HUES48 (cell line): ENCODE measurements around the gene CETN3.

Experiments used
- H3K27ac ChIP-seq: one replicate; pipeline ENCODE4 v1.7.0; 2013; ENCODE audit warnings: low read depth, low read length, inconsistent platforms
- H3K27me3 ChIP-seq: 2 replicates; pipeline ENCODE4 v1.6.1; 2013; ENCODE audit warnings: mild to moderate bottlenecking, low read length; ENCODE audit not compliant: control insufficient read depth, insufficient read depth
- H3K36me3 ChIP-seq: 2 replicates; pipeline ENCODE4 v1.6.1; 2013; ENCODE audit warnings: low read length; ENCODE audit not compliant: control insufficient read depth, insufficient read depth
- H3K4me1 ChIP-seq: 2 replicates; pipeline ENCODE4 v1.6.1; 2013; ENCODE audit warnings: mild to moderate bottlenecking, low read length; ENCODE audit not compliant: control insufficient read depth, insufficient read depth
- H3K4me3 ChIP-seq: 2 replicates; pipeline ENCODE4 v1.5.1; 2013; ENCODE audit warnings: mild to moderate bottlenecking, low read depth, low read length
- H3K9ac ChIP-seq: 2 replicates; pipeline ENCODE4 v1.6.1; 2013; ENCODE audit warnings: mild to moderate bottlenecking, low read depth, low read length, moderate library complexity
- H3K9me3 ChIP-seq: 2 replicates; pipeline ENCODE4 v1.6.1; 2013; ENCODE audit warnings: low read length; ENCODE audit not compliant: control insufficient read depth, insufficient read depth

The CETN3 gene

DNA sequence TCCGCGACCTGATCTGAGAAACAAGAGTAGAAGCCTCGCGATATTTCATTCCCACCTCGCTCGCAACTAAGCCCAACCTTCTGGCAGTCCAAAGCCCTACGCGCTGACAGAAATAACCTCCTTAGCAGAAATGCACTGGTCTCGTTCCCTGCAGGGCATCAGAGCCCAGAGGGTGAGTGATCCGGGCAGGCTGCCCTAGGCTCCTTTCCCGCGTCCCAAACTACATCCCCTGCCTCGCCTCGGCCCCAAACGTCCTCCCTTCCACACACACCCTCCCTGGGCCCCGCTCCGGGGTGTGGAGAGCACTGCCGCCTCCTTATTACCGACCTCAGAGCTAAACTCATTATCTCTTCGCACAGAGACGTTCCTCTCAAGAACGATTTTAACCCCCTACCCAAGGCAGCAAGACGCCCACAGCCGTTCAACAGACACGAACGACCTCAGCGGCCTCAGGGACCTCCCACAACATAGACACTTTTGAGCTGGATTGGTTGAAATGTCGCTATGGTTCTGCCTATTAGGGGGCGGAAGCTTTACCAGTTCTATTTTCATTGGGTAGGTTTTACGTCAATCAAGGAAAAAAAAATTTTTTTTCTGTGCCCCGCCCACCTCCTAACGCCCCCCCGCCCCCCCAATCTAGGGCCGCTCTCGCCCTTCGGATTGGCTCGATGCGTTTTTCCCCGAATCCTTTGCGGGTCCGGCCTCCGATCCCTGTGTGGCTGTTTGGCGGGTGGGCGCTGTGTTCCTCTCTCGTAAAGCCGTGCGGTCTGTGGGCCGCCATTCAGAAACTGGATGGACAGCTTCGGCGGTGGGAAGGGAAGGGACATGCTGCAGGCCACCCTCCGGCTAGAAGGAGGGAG is at the start of gene CETN3:
Gene CETN3, minus strand, starts transcription at position 439 of the 860 bp plus-strand sequence. Its CDS starts 95 bp downstream, at position 344.
- H3K27ac ChIP-seq: peak within 1 kb of the TSS; percentile 97
- peak within 1 kb of the TSS; percentile 89 for H3K9ac ChIP-seq
- peak within 1 kb of the TSS; percentile 94 for H3K4me3 ChIP-seq
- H3K9me3 ChIP-seq: no peaks in the 10 kb centered on the region
- H3K36me3 ChIP-seq: peaks cover 21% of the 10 kb centered on the region
- H3K27me3 ChIP-seq: no peaks in the 10 kb centered on the region
- H3K4me1 ChIP-seq: peaks cover 28% of the 10 kb centered on the region

DNA sequence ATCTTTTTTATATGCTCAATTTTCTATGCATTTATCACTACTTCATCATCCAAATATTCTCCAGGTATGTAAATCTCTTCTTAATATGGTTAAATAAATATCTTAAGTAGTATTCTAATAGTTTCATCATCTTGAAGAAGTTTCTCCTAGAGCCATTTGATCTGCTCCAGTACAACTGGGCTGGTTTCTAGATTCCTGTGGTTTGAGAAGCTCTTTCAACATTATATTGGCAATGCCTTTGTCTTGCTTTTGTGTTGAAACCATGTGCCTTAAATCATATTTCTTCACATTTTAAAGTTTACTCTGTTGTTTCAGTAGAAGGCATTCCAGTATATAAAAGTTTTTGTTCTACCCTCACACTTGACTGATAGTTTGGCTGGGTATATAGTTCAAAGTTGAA is 37.4 kb upstream of the CETN3 start:
- no peaks in the 10 kb centered on the region for H3K27me3 ChIP-seq

DNA sequence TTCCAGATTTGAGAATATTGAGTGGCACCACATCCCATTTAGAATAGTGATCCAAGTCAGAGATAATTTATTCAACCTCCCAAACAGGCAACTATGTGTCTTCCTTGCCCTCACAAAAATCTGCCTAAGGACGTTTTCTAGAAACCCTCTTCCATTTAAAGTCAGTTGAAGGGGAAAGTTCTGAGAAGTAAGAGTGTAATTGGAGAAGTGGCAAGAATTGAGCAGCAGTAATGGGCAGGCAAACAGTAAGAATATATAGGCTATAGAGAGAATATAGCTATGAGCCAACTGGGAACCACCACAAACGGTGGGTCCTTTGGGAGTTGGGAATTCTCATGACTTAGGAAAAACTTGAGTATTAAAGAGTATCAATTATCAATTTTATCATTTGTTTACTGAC is 31.1 kb upstream of the CETN3 start:
- H3K27ac ChIP-seq: no peak overlapping the region

More for the DNA sequence above, 37.4 kb upstream of the CETN3 start:
- Histone ChIP-seq H3K4me1 (no peaks in the 10 kb centered on the region), H3K9ac (no peak overlapping the region), H3K9me3 (no peaks in the 10 kb centered on the region), H3K4me3 (no peak overlapping the region), H3K27ac (no peak overlapping the region), H3K36me3 (no peaks in the 10 kb centered on the region)

DNA sequence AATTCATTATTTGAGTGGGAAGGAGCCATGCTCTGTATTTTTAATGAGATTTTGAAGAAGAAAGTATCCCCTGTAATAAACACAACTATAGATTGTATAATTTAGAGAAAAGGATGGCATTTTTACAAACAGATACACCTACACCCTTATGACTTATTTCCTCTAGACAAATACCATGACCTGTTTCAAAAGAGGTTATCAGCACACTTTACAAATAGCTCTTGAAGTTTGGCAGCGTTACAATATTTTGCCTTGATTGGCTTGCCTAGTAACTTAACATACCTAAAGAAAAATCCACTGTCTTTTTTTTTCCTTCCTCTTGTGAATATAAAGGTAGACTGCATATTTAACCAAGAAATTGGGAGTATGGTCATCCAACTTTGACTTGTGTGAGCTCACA is 28.5 kb upstream of the CETN3 start:
- no peaks in the 10 kb centered on the region for H3K9me3 ChIP-seq
- H3K36me3 ChIP-seq: no peaks in the 10 kb centered on the region
- H3K27me3 ChIP-seq: no peaks in the 10 kb centered on the region
- no peak overlapping the region for H3K9ac ChIP-seq
- no peak overlapping the region for H3K4me3 ChIP-seq
- no peak overlapping the region for H3K27ac ChIP-seq
- H3K4me1 ChIP-seq: 0 out of 2 replicates have a peak, but pooled peaks cover 5% of the 10 kb centered on the region

More for the DNA sequence above, 31.1 kb upstream of the CETN3 start:
- Histone ChIP-seq H3K9ac (no peak overlapping the region), H3K9me3 (no peaks in the 10 kb centered on the region), H3K36me3 (no peaks in the 10 kb centered on the region), H3K4me3 (no peak overlapping the region), H3K27me3 (no peaks in the 10 kb centered on the region), H3K4me1 (0 out of 2 replicates have a peak, but pooled peaks cover 5% of the 10 kb centered on the region)

DNA sequence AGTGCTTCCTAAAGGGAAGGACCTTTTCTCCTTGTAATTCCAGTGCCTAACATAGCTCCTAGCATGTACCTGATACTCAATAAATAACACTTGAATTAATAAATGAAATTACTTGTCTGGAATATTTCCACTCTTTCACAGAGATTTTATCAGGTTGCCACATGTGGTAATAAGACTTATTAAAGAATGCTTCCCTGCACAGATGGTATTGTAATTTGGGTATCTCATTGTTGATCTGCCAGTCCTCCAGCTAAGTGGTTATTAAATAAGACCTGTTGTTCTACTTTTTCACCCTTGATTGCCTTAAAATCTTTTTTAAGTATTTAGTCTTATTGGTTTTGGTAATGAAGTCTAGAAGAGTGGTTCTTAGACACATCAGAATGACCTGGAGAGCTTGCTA is 28.1 kb upstream of the CETN3 start:
- Histone ChIP-seq H3K27me3 (no peaks in the 10 kb centered on the region), H3K27ac (no peak overlapping the region), H3K4me1 (0 out of 2 replicates have a peak, but pooled peaks cover 5% of the 10 kb centered on the region), H3K9me3 (no peaks in the 10 kb centered on the region), H3K9ac (no peak overlapping the region), H3K36me3 (no peaks in the 10 kb centered on the region), H3K4me3 (no peak overlapping the region)

DNA sequence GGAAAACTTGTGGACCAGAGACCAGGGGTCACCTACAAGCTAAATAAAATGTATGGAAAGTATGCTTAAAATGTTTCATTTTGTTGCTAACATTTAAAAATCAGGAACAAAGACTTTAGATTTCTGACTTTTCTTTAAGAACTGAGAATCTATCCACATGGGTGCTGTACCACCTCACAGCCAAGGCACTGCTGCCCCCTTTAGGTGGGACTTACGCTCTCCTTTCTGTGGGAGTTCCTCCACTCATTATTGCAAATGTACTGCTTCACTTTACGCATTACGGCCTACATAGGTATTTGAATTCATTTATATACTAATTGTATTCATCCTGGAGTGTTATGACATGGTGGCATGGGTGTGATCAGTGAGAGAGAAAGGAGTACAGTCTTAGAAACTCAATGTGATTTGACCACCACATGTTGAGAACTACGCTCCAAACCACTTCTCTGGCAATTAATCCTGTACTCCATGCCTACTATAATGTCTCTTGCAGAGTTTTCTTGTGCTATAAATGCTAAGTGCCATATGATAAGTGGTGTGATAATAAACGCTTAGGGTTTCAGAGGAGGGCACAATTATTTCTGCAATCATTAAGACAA is 24.7 kb upstream of the CETN3 start:
- no peaks in the 10 kb centered on the region for H3K36me3 ChIP-seq
- H3K4me1 ChIP-seq: no peaks in the 10 kb centered on the region
- no peaks in the 10 kb centered on the region for H3K27me3 ChIP-seq
- H3K9ac ChIP-seq: no peak overlapping the region
- H3K4me3 ChIP-seq: no peak overlapping the region
- H3K9me3 ChIP-seq: no peaks in the 10 kb centered on the region
- no peak overlapping the region for H3K27ac ChIP-seq

DNA sequence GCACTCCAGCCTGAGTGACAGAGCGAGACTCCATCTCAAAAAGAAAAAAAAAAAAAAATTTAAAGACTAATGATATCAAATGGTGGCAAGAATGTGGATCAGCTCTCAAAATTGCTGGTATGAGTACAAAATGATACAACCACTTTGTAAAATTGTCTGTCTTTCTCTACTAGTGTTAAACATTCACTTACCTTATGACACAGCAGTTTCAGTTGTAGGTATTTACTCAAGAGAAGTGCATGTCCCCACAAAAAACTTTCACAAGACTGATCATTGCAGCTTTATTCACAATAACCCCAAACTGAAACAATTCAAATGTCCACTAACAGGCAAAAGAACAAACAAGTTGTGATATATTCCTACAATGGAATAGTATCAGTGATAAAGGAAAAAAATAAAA is 14.7 kb upstream of the CETN3 start:
- 0 out of 2 replicates have a peak, but pooled peaks cover 3% of the 10 kb centered on the region for H3K4me1 ChIP-seq
- H3K36me3 ChIP-seq: no peaks in the 10 kb centered on the region
- H3K4me3 ChIP-seq: no peak overlapping the region
- H3K9me3 ChIP-seq: no peaks in the 10 kb centered on the region
- no peak overlapping the region for H3K9ac ChIP-seq
- H3K27me3 ChIP-seq: no peaks in the 10 kb centered on the region
- no peak overlapping the region for H3K27ac ChIP-seq

DNA sequence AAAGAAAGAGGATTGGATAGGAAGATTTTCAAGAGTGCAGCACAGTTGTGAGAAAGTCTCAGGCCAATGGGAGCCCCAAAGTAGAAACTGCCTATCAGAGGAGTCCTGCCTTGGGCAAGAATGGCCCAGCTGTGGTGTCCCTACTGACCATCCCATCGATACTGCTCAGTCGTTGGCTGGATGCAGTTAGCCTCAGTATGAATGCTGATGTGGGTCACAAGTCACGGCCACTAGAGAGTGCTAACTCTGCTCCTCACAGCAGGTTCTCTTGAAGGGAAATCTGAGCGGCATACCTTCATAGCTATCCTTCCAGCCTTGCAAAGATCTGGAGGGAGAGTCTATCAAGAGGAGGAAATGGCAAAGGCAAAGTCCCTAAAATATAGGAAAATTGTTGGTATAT is 11.6 kb upstream of the CETN3 start:
- H3K4me1 ChIP-seq: 0 out of 2 replicates have a peak, but pooled peaks cover 3% of the 10 kb centered on the region
- H3K27ac ChIP-seq: no peak overlapping the region
- H3K9ac ChIP-seq: no peak overlapping the region
- H3K27me3 ChIP-seq: no peaks in the 10 kb centered on the region
- H3K36me3 ChIP-seq: no peaks in the 10 kb centered on the region
- no peaks in the 10 kb centered on the region for H3K9me3 ChIP-seq
- no peak overlapping the region for H3K4me3 ChIP-seq

DNA sequence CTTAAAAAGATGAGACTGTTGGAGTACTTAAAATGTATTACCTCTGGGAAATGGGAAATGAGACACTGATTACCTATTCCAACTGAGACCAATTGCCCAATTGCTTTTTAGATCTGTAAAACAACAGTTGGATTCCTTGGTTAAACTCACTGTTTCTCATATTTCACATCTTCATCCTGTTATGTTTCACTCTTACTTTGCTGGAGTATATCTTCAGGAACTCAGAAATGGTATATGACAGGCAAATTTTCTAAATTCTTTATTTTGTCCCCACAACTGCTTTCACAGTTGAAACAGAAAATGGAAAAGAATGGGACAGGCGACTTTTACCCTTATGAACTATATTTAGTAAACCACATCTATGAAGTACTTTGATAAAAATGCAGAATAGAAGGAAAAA is 8.7 kb upstream of the CETN3 start:
- H3K9me3 ChIP-seq: no peaks in the 10 kb centered on the region
- H3K36me3 ChIP-seq: no peaks in the 10 kb centered on the region
- H3K27ac ChIP-seq: no peak overlapping the region
- H3K9ac ChIP-seq: no peak overlapping the region
- 0 out of 2 replicates have a peak, but pooled peaks cover 3% of the 10 kb centered on the region for H3K4me1 ChIP-seq
- H3K27me3 ChIP-seq: no peaks in the 10 kb centered on the region
- no peak overlapping the region for H3K4me3 ChIP-seq

DNA sequence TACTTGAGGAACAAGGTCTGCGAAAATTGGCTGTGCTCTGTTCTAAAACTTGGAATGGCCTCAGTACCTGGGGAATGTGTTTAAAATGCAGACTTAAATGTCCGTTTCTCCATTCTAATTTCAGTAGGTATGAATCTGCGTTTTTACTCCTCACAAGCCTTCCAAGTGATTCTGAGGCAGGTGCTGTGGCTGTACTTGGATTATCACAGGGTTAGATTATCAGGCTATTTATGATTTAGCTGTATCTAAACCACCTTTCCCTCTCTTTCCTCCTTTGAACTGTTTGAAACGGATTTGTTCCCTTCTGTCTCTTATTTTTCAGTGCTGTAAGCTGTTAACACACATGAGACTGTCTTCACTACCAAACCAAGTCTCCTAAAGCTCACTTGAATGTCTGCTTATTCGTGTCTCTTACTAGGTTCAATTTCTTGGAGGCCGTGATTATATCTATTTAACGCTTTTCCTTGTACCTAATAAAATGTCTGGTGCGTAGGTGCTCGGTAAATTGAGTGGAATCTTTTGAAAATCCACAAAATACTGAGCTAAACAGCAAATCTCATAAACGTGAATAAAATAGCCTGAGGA is 714 bp upstream of the CETN3 start:
- Histone ChIP-seq H3K9me3 (no peaks in the 10 kb centered on the region), H3K4me1 (peaks cover 28% of the 10 kb centered on the region), H3K9ac (peak overlapping the region; percentile 89), H3K27me3 (no peaks in the 10 kb centered on the region), H3K36me3 (peaks cover 13% of the 10 kb centered on the region), H3K4me3 (peak overlapping the region; percentile 94), H3K27ac (peak overlapping the region; percentile 89)
